Ovary (tissue), 3 donors: ENCODE data around the gene ITPR2.

ENCODE experiments used
- EP300 ChIP-seq: sonication (generic); formaldehyde crosslinking; IDR thresholded peaks from one replicate; pipeline ENCODE4 v1.6.1; 2017; ENCODE audit warnings: antibody characterized with exemption
- POLR2A ChIP-seq: fragments of 450-650 bp; IDR thresholded peaks from one replicate; pipeline ENCODE4 v1.6.1; 2017; ENCODE audit warnings: antibody characterized with exemption, mild to moderate bottlenecking, moderate library complexity
- TF ChIP-seq, protein P1 (sequence below), 3 donors: fragments of 450-650 bp in 2 of 3; fragments of 200-600 bp in 1 of 3; IDR thresholded peaks; one replicate each; pipeline versions ENCODE4 v1.5.1 to v1.8.0; 2016 to 2022; ENCODE audit warnings: antibody characterized with exemption in 3 of 3, mild to moderate bottlenecking in 1 of 3
- donor health status: DM: no; HTN: no; CAD: no.

DNA sequence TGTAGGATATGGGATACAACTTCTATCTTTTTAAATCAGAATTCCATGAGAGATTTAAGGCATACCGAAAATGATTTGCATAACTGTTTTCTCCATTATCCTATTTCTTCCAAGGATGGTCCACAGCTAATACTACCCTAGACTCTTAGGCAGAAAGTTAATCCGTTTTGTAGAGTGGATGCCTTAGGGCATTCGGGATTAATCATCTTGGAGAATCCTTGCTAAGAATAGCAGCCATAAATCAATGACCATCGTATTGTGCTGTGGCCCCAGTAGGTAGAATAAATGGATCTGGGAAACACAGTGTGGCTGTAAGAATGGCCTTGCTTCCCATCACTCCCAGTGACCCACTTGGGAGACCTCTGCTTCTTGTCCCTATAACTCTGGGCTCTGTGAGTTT is 538.0 kb downstream of the ITPR2 start:
- TF ChIP-seq, protein P1, sequence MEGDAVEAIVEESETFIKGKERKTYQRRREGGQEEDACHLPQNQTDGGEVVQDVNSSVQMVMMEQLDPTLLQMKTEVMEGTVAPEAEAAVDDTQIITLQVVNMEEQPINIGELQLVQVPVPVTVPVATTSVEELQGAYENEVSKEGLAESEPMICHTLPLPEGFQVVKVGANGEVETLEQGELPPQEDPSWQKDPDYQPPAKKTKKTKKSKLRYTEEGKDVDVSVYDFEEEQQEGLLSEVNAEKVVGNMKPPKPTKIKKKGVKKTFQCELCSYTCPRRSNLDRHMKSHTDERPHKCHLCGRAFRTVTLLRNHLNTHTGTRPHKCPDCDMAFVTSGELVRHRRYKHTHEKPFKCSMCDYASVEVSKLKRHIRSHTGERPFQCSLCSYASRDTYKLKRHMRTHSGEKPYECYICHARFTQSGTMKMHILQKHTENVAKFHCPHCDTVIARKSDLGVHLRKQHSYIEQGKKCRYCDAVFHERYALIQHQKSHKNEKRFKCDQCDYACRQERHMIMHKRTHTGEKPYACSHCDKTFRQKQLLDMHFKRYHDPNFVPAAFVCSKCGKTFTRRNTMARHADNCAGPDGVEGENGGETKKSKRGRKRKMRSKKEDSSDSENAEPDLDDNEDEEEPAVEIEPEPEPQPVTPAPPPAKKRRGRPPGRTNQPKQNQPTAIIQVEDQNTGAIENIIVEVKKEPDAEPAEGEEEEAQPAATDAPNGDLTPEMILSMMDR (IDR thresholded peaks at IDR 0.05) = no peak
- TF ChIP-seq POLR2A (no peak), EP300 (no peak)
